NB4 (cell line): Measurements from ENCODE around the gene GRAPL.
"Not testable (repeated sequence)": the region's sequence is repeated elsewhere in the genome, so short reads cannot be mapped to it uniquely, and the experiment has no call there.

ENCODE experiments used
- CTCF ChIP-seq: IDR thresholded peaks from one replicate; pipeline ENCODE4 v1.5.1; 2012; ENCODE audit warnings: low read depth, low read length
- POLR2A ChIP-seq: IDR thresholded peaks from 2 replicates; pipeline ENCODE4 v1.6.1; 2011; ENCODE audit warnings: mild to moderate bottlenecking; ENCODE audit not compliant: insufficient read length; ENCODE audit errors: extremely low read depth
- TF ChIP-seq, protein P1 (sequence below): IDR thresholded peaks from 2 replicates; pipeline ENCODE4 v1.6.1; 2011; ENCODE audit warnings: low read depth, low read length

DNA sequence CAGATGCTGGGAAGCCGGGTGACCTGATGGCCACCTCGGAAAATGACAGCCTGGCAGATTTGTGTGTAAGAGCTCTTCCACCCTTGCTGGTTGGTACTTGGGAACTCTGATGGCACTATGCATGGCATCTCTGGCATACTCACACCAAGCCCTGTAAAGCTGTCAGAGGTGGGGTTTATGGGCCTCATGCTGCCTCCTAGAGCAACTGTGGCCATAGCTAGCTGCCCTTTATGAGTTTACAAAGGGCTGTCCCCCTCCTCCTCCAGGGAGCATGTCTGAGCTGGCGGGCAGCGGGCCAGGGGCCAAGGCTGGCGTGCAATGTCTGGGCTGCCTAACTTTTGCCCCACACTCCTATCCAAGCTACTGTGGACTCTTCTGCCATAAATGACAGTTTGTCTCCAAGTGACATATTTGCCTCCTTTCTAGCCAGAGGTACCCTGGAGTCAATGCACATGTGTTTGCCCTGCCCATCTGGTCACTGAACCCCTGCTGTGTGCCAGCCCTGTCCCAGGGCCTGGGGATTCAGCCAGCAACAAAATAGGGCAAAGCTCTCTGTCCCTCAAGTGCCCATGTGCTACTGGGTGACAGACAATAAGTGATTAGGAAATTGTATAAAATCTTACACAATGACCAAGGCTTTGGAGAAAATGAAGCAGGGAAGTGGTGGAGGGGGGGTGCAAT, 15.8 kb downstream of the GRAPL start:
- TF ChIP-seq, protein P1, sequence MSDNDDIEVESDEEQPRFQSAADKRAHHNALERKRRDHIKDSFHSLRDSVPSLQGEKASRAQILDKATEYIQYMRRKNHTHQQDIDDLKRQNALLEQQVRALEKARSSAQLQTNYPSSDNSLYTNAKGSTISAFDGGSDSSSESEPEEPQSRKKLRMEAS = not testable (repeated sequence)
- not testable (repeated sequence) for TF ChIP-seq CTCF, POLR2A
